HL-60 (cell line): Measurements from ENCODE around the gene ZFYVE19.

Experiments used
- DNase-seq, 2 experiments: peaks; one replicate each; pipeline ENCODE4 v3.0.0-alpha.2; 2010 to 2020; ENCODE audit warnings: low read depth in 1 of 2, low spot score in 1 of 2
- H3K27ac ChIP-seq: fragments of 250-450 bp; sonication (Bioruptor Pico); replicated peaks from 2 replicates; pipeline ENCODE4 v1.5.1; 2020; ENCODE audit warnings: mild to moderate bottlenecking, moderate library complexity
- H3K27me3 ChIP-seq: fragments of 250-450 bp; sonication (Bioruptor Pico); 2 replicates; pipeline ENCODE4 v1.5.1; 2021; ENCODE audit warnings: mild to moderate bottlenecking, moderate library complexity; ENCODE audit not compliant: insufficient read depth, poor library complexity, severe bottlenecking
- H3K4me3 ChIP-seq: replicated peaks from 2 replicates; pipeline ENCODE4 v1.5.1; 2011; ENCODE audit warnings: mild to moderate bottlenecking, control low read depth, low read length; ENCODE audit not compliant: insufficient read depth
- GABPA ChIP-seq: IDR thresholded peaks from 2 replicates; pipeline ENCODE4 v1.6.1; 2012; ENCODE audit warnings: low read depth
- POLR2AphosphoS5 ChIP-seq: IDR thresholded peaks from 2 replicates; pipeline ENCODE4 v1.6.1; 2012; ENCODE audit warnings: low read depth
- REST ChIP-seq: IDR thresholded peaks from 2 replicates; pipeline ENCODE4 v1.6.1; 2012; ENCODE audit warnings: low read depth; ENCODE audit not compliant: insufficient replicate concordance
- SPI1 ChIP-seq: IDR thresholded peaks from 2 replicates; pipeline ENCODE4 v1.6.1; 2012; ENCODE audit warnings: low read depth, mild to moderate bottlenecking, borderline replicate concordance
- TF ChIP-seq, protein P1 (sequence below): IDR thresholded peaks from one replicate; pipeline ENCODE4 v1.5.1; 2011; ENCODE audit warnings: low read length, control low read depth, inconsistent platforms; ENCODE audit not compliant: insufficient read depth

Gene ZFYVE19

GRCh38 chr15:40776537-40777141 is 30.2 kb upstream of the ZFYVE19 start:
- no peak overlapping the region for H3K27ac ChIP-seq
- H3K4me3 ChIP-seq = no peak overlapping the region
- DNase-seq = no peak
- H3K27me3 ChIP-seq = no peaks in the 10 kb centered on the region
- TF ChIP-seq REST (no peak), POLR2AphosphoS5 (no peak), SPI1 (no peak), GABPA (no peak)
- TF ChIP-seq, protein P1, sequence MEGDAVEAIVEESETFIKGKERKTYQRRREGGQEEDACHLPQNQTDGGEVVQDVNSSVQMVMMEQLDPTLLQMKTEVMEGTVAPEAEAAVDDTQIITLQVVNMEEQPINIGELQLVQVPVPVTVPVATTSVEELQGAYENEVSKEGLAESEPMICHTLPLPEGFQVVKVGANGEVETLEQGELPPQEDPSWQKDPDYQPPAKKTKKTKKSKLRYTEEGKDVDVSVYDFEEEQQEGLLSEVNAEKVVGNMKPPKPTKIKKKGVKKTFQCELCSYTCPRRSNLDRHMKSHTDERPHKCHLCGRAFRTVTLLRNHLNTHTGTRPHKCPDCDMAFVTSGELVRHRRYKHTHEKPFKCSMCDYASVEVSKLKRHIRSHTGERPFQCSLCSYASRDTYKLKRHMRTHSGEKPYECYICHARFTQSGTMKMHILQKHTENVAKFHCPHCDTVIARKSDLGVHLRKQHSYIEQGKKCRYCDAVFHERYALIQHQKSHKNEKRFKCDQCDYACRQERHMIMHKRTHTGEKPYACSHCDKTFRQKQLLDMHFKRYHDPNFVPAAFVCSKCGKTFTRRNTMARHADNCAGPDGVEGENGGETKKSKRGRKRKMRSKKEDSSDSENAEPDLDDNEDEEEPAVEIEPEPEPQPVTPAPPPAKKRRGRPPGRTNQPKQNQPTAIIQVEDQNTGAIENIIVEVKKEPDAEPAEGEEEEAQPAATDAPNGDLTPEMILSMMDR = no peak

DNA sequence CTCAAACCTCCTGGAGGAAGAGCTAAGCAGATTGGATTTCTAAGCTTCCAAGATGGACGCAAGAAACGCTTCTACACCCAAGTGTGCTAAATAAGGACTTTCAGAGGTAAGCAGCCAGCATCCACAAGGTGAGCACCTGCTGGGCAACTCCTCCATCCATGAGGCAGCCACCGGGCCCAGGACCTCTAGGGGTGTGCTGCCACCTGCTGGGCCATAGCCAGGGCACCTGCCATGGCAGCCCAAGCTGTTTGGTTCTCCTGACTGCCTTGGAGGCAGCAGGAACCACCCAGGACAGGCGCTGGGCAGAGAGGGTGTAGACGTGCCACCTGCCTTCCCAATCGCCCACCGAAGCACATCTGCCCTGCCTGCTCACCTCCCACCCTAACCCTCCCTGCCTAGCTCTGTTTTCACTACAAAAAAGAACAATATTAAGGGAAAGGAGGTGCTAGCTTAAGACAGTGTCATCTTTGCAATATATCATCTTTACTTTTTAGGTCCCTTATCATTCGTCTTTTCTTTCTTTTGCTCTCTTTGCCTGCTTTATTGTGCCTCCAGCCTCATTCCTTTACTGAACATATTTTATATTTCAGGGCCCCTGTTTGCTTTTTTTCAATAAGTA is 24.2 kb upstream of the ZFYVE19 start:
- Histone ChIP-seq H3K27me3 (no peaks in the 10 kb centered on the region), H3K4me3 (no peak overlapping the region), H3K27ac (no peak overlapping the region)
- TF ChIP-seq GABPA (no peak), POLR2AphosphoS5 (no peak), SPI1 (no peak), REST (no peak)
- TF ChIP-seq, protein P1 = peak; percentile 79
- peak in 1 of 2 experiments; percentile 71 for DNase-seq

GRCh38 chr15:40785164-40785563 is 21.7 kb upstream of the ZFYVE19 start:
- Histone ChIP-seq H3K27ac (no peak overlapping the region), H3K27me3 (no peaks in the 10 kb centered on the region), H3K4me3 (no peak overlapping the region)
- TF ChIP-seq GABPA (no peak), REST (no peak), SPI1 (no peak)
- TF ChIP-seq, protein P1 = no peak
- DNase-seq = no peak
